ENCODE data around the gene ASCC1.

- no peak for TF ChIP-seq CTCF (IDR thresholded peaks at IDR 0.05)
- no peak for TF ChIP-seq EP300 (IDR thresholded peaks at IDR 0.05)
- no peak for TF ChIP-seq POLR2A (IDR thresholded peaks at IDR 0.05)
Observed at GRCh38 chr10:72186982-72187330, 29.1 kb downstream of the ASCC1 start.
